ENCODE results near the gene FLNC.

- TF ChIP-seq CTCF (IDR thresholded peaks at IDR 0.05 in 8 of 11, conservative IDR thresholded peaks at IDR 0.05 in 3 of 11) (no peak), POLR2A (IDR thresholded peaks at IDR 0.05) (no peak)
Measured at GRCh38 chr7:128793181-128793547, 37.0 kb upstream of the FLNC start.
